NCI-H345 treated with DMSO at 0.1 percent for 48 hours (cell line): ENCODE data around the gene RASA3.
A peak's percentile ranks its signal among the peaks of the same experiment; 100 is the strongest.

Source experiments
- DNase-seq: peaks from one replicate; lab custom pipeline; 2025; ENCODE audit not compliant: unreplicated experiment; lab: John Stamatoyannopoulos, UW

Gene RASA3

GRCh38 chr13:113943821-113944565 is 188.4 kb downstream of the RASA3 start:
- DNase-seq = no peak

GRCh38 chr13:113942591-113943103 is 189.8 kb downstream of the RASA3 start:
- no peak for DNase-seq

- DNase-seq = peak; percentile 29
These were observed 190.7 kb downstream of the RASA3 start for GRCh38 chr13:113941571-113942191.

- DNase-seq = no peak
These were observed 192.5 kb downstream of the RASA3 start for GRCh38 chr13:113939944-113940297.

- no peak for DNase-seq
These were observed 193.1 kb downstream of the RASA3 start for GRCh38 chr13:113939129-113939943.

- DNase-seq = peak; percentile 25
These were observed 193.7 kb downstream of the RASA3 start for GRCh38 chr13:113938716-113939115.

- no peak for DNase-seq
These were observed 194.2 kb downstream of the RASA3 start for GRCh38 chr13:113938246-113938645.

GRCh38 chr13:113937527-113938180 is 194.8 kb downstream of the RASA3 start:
- DNase-seq = no peak

- DNase-seq = no peak
These were observed 195.3 kb downstream of the RASA3 start for GRCh38 chr13:113937073-113937472.

- no peak for DNase-seq
These were observed 196.1 kb downstream of the RASA3 start for GRCh38 chr13:113936166-113936965.

GRCh38 chr13:113935001-113935844 is 197.2 kb downstream of the RASA3 start:
- DNase-seq = peak; percentile 20

- DNase-seq = no peak
These were observed 197.8 kb downstream of the RASA3 start for GRCh38 chr13:113934576-113934975.

- no peak for DNase-seq
These were observed 198.5 kb downstream of the RASA3 start for GRCh38 chr13:113933901-113934300.

- DNase-seq = no peak
These were observed 200.5 kb downstream of the RASA3 start for GRCh38 chr13:113931841-113932459.

GRCh38 chr13:113930671-113931637 is 201.5 kb downstream of the RASA3 start:
- no peak for DNase-seq

GRCh38 chr13:113929628-113930615 is 202.5 kb downstream of the RASA3 start:
- no peak for DNase-seq
